PC-3 (cell line): ENCODE measurements around the gene MPI. TPM values are rescaled to one million over a fixed set of nuclear protein-coding genes. Genes with fewer than 3 reads are reported as not detected.

ENCODE experiments used
- ATAC-seq: fragments of 200-7000 bp; cut with Tn5 transposase; 2 replicates; pipeline ENCODE4 v1.9.1; 2020; ENCODE audit warnings: mild to moderate bottlenecking, moderate library complexity
- BruUV-seq: library from RNA; stranded (reverse); fragments of 400-500 nt; replicated peaks from 2 replicates; lab custom pipeline; 2021; lab: Mats Ljungman, UMichigan
- CTCF ChIA-PET: fragments of 300-600 bp; sonication (Branson Sonifier 250); formaldehyde crosslinking; loops from one replicate; lab custom pipeline; 2022; ENCODE audit warnings: antibody characterized with exemption; lab: Charles Lee
- POLR2A ChIA-PET: fragments of 300-600 bp; sonication (Branson Sonifier 250); formaldehyde crosslinking; loops from one replicate; lab custom pipeline; 2022; ENCODE audit warnings: antibody characterized with exemption; ENCODE audit not compliant: unreplicated experiment; lab: Charles Lee
- DNase-seq: peaks from one replicate; pipeline ENCODE4 v3.0.0-alpha.2; 2015
- H2AFZ ChIP-seq: fragments of 300-600 bp; sonication (generic); 2 replicates; pipeline ENCODE4 v1.6.0; 2016; ENCODE audit warnings: antibody characterized with exemption, low read length
- H3F3A ChIP-seq: fragments of 300-600 bp; sonication (generic); one replicate; pipeline ENCODE4 v1.6.0; 2017; ENCODE audit warnings: antibody characterized with exemption, low read length, control low read depth, mild to moderate bottlenecking; ENCODE audit not compliant: unreplicated experiment
- H3K27ac ChIP-seq: fragments of 300-600 bp; sonication (generic); 2 replicates; pipeline ENCODE4 v1.5.1; 2016; ENCODE audit warnings: mild to moderate bottlenecking, low read length
- H3K27me3 ChIP-seq: fragments of 300-600 bp; sonication (generic); 2 replicates; pipeline ENCODE4 v1.6.1; 2016; ENCODE audit warnings: low read length, mixed read lengths
- H3K36me3 ChIP-seq: fragments of 300-600 bp; sonication (generic); 2 replicates; pipeline ENCODE4 v1.6.1; 2016; ENCODE audit warnings: low read depth, mixed run types, low read length, mixed read lengths
- H3K4me1 ChIP-seq: fragments of 300-600 bp; sonication (generic); 2 replicates; pipeline ENCODE4 v1.5.1; 2016; ENCODE audit warnings: low read length; ENCODE audit not compliant: insufficient read depth
- H3K4me2 ChIP-seq: fragments of 300-600 bp; sonication (generic); 2 replicates; pipeline ENCODE4 v1.6.0; 2016; ENCODE audit warnings: low read length
- H3K4me3 ChIP-seq: fragments of 300-600 bp; sonication (generic); 2 replicates; pipeline ENCODE4 v1.5.1; 2016; ENCODE audit warnings: mild to moderate bottlenecking, low read length, mixed read lengths
- H3K79me2 ChIP-seq: fragments of 300-600 bp; sonication (generic); 2 replicates; pipeline ENCODE4 v1.6.1; 2017; ENCODE audit warnings: low read length, mixed read lengths
- H3K9ac ChIP-seq: fragments of 300-600 bp; sonication (generic); 2 replicates; pipeline ENCODE4 v1.6.0; 2016; ENCODE audit warnings: mild to moderate bottlenecking, low read length
- H3K9me2 ChIP-seq: fragments of 300-600 bp; sonication (generic); replicated peaks from 2 replicates; pipeline ENCODE4 v1.6.1; 2016; ENCODE audit warnings: mixed run types, low read length, mixed read lengths
- H3K9me3 ChIP-seq: fragments of 300-600 bp; sonication (generic); 2 replicates; pipeline ENCODE4 v1.6.1; 2016; ENCODE audit warnings: low read length, mixed read lengths
- H4K20me1 ChIP-seq: fragments of 300-600 bp; sonication (generic); 2 replicates; pipeline ENCODE4 v1.6.1; 2016; ENCODE audit warnings: low read length, mixed read lengths
- EZH2 ChIP-seq: fragments of 300-600 bp; sonication (generic); IDR thresholded peaks from one replicate; pipeline ENCODE4 v1.6.1; 2017; ENCODE audit warnings: antibody characterized with exemption, mild to moderate bottlenecking, low read length; ENCODE audit not compliant: unreplicated experiment
- EZH2phosphoT487 ChIP-seq: fragments of 300-600 bp; sonication (generic); IDR thresholded peaks from 2 replicates; pipeline ENCODE4 v1.6.1; 2018; ENCODE audit warnings: mild to moderate bottlenecking, antibody characterized with exemption, low read length, borderline replicate concordance
- intact Hi-C: fragments of 100-400 bp; cut with micrococcal nuclease; formaldehyde crosslinking; loops from 2 replicates; pipeline ENCODE4 v1.9.0; 2023
- total RNA-seq: library from RNA; depleted of rRNA; stranded (reverse); fragments of >200 nt; gene quantifications from 2 replicates; pipeline ENCODE4 v1.2.3, GENCODE V29; 2014
- TF ChIP-seq, protein P1 (sequence below): fragments of 300-600 bp; sonication (generic); conservative IDR thresholded peaks from 2 replicates; pipeline ENCODE4 v1.5.1; 2017; ENCODE audit warnings: antibody characterized with exemption, low read depth, mild to moderate bottlenecking, low read length

The MPI gene
- total RNA-seq, 1 experiment from 2014 or later: 35.2 TPM

DNA sequence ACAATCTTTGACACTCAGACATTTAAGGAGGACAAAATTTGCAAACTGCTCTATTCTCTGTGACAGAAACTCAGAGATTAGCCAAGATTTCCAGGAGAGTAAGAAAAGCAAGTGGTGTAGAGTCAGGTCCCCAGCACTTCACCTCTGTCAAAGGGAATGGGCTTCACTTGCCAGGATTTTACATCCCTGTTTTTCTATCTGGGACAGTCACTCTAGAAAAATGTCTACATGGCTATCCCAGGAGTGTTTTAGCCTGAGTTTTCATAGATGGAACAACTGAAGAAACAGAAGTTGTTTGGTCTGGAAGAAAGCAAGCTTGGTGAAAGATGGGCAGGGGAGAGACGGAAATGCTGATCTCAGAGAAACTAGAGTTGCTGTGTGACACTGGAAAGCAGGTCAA lies 13.8 kb downstream of the MPI start:
- Histone ChIP-seq H3K79me2 (peaks cover 21% of the 10 kb centered on the region), H3K4me1 (peaks cover 23% of the 10 kb centered on the region), H3K9me2 (no peaks in the 10 kb centered on the region), H3F3A (peaks cover 4% of the 10 kb centered on the region), H3K9ac (no peak overlapping the region), H2AFZ (no peak overlapping the region), H3K4me2 (no peak overlapping the region), H3K9me3 (no peaks in the 10 kb centered on the region), H3K27ac (no peak overlapping the region), H4K20me1 (no peaks in the 10 kb centered on the region), H3K27me3 (no peaks in the 10 kb centered on the region), H3K36me3 (peaks cover 17% of the 10 kb centered on the region; the same call in 1 of the 2 replicates), H3K4me3 (no peak overlapping the region)
- TF ChIP-seq EZH2phosphoT487 (no peak), EZH2 (no peak)
- TF ChIP-seq, protein P1, sequence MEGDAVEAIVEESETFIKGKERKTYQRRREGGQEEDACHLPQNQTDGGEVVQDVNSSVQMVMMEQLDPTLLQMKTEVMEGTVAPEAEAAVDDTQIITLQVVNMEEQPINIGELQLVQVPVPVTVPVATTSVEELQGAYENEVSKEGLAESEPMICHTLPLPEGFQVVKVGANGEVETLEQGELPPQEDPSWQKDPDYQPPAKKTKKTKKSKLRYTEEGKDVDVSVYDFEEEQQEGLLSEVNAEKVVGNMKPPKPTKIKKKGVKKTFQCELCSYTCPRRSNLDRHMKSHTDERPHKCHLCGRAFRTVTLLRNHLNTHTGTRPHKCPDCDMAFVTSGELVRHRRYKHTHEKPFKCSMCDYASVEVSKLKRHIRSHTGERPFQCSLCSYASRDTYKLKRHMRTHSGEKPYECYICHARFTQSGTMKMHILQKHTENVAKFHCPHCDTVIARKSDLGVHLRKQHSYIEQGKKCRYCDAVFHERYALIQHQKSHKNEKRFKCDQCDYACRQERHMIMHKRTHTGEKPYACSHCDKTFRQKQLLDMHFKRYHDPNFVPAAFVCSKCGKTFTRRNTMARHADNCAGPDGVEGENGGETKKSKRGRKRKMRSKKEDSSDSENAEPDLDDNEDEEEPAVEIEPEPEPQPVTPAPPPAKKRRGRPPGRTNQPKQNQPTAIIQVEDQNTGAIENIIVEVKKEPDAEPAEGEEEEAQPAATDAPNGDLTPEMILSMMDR: no peak
- intact Hi-C loops: loop anchor here (5.0 to 10.0 kb wide), 2 partner anchors 34 to 59 kb away; partner anchors contain the start of genes COX5A and ULK3
- DNase-seq (no peak), ATAC-seq (no peak)
- no TSS peak for BruUV-seq
- POLR2A ChIA-PET: no interaction called here
- CTCF ChIA-PET: no interaction called here

DNA sequence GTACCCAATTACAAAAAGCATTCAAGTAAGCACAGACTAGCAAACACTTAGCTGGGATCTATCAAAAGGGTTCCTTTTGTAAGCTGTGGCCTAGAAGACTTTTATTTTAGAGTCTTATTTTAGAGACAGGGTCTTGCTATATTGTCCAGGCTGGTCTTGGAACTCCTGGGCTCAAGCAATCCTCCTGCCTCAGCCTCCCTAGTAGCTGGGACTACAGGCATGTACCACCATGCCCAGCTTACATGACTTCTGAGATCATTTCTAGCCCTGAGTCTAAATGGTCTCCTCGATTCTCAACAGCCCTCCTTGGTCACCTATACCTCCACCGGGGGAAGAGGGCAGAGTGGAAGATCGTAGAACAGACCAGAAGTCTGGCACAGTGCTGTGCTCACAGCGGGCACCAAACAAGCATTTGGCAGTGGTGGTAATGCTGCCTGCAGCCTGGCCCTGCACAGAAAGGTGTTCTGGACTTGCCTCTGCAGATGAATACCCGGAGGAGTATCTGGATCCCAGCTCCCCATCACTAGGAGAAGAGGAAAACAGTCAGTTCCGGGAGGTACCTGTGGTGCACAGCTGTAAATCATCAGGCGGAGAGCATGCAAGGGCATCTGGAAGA lies 14.5 kb downstream of the MPI start:
- POLR2A ChIA-PET: no interaction called here
- H3K9ac ChIP-seq: no peak overlapping the region
- no peak overlapping the region for H2AFZ ChIP-seq
- intact Hi-C loops: loop anchor here (5.0 to 10.0 kb wide), 2 partner anchors 33 to 59 kb away; partner anchors contain the start of genes COX5A and ULK3
- no peak overlapping the region for H3K4me2 ChIP-seq
- H3K9me2 ChIP-seq: no peaks in the 10 kb centered on the region
- peaks cover 23% of the 10 kb centered on the region for H3K4me1 ChIP-seq
- H3K27me3 ChIP-seq: no peaks in the 10 kb centered on the region
- peaks cover 4% of the 10 kb centered on the region for H3F3A ChIP-seq
- DNase-seq: no peak
- no TSS peak for BruUV-seq
- H3K79me2 ChIP-seq: peaks cover 21% of the 10 kb centered on the region
- H3K4me3 ChIP-seq: no peak overlapping the region
- H4K20me1 ChIP-seq: no peaks in the 10 kb centered on the region
- H3K27ac ChIP-seq: no peak overlapping the region
- no peaks in the 10 kb centered on the region for H3K9me3 ChIP-seq
- no peak for ATAC-seq
- TF ChIP-seq EZH2 (no peak), EZH2phosphoT487 (no peak)
- TF ChIP-seq, protein P1: no peak
- H3K36me3 ChIP-seq: peaks cover 17% of the 10 kb centered on the region; the same call in 1 of the 2 replicates
- CTCF ChIA-PET: no interaction called here

DNA sequence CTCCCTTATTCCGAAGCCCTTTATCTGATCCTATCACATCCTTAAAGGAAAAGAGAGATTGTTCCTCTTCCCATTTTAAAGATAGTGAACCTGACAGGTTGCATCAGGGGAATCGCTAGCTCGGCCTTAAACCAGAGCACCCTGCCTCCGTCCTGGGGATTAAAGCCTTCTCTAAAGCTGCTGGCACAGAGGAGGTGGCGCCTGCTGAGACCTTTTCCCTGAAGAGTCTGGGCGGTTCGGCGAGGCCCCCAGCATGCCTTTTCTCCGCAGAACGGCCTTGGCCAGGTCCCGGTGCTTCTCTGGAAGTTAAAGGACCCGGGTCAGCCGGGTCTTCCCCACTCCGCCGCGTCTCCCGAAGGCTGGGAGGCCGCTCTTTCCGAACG lies 16.2 kb downstream of the MPI start:
- DNase-seq (peak; percentile 24), ATAC-seq (peak; percentile 42)
- TF ChIP-seq EZH2: no peak
- no peak for TF ChIP-seq EZH2phosphoT487
- TF ChIP-seq, protein P1: no peak
- Histone ChIP-seq H3F3A (peaks cover 4% of the 10 kb centered on the region), H3K9me3 (no peaks in the 10 kb centered on the region), H3K4me3 (peak overlapping the region; percentile 92), H3K4me1 (peaks cover 23% of the 10 kb centered on the region), H3K79me2 (peaks cover 21% of the 10 kb centered on the region), H3K4me2 (peak overlapping the region; percentile 86), H3K9me2 (no peaks in the 10 kb centered on the region), H3K36me3 (peaks cover 4% of the 10 kb centered on the region; the same call in 1 of the 2 replicates), H3K9ac (peak overlapping the region; percentile 90), H3K27me3 (no peaks in the 10 kb centered on the region), H4K20me1 (no peaks in the 10 kb centered on the region), H2AFZ (peak overlapping the region; percentile 100), H3K27ac (peak overlapping the region; percentile 58)
- ChIA-PET CTCF (no interaction called here), POLR2A (interaction anchor here (0.6 kb wide), 1 partner anchor 27 kb away, joined by 3 read pairs; no protein-coding TSS in a partner anchor)
- intact Hi-C loops: loop anchor here (10.0 kb wide), 1 partner anchor 61 kb away; the partner anchor contains the start of gene ULK3
- BruUV-seq: TSS peak; percentile 41
